Stimulated activated CD4-positive, alpha-beta T cell treated with anti-CD3 and anti-CD28 coated beads, Interleukin-2, amount 100 ng/mL, for 4 hours (primary cell): ENCODE results near the gene ACAT1.
"Not testable (repeated sequence)": the region's sequence is repeated elsewhere in the genome, so short reads cannot be mapped to it uniquely, and the experiment has no call there.

ENCODE experiments used
- DNase-seq: peaks from one replicate; pipeline ENCODE4 v3.0.0-alpha.2; 2020; ENCODE audit warnings: low read depth

Gene ACAT1

DNA sequence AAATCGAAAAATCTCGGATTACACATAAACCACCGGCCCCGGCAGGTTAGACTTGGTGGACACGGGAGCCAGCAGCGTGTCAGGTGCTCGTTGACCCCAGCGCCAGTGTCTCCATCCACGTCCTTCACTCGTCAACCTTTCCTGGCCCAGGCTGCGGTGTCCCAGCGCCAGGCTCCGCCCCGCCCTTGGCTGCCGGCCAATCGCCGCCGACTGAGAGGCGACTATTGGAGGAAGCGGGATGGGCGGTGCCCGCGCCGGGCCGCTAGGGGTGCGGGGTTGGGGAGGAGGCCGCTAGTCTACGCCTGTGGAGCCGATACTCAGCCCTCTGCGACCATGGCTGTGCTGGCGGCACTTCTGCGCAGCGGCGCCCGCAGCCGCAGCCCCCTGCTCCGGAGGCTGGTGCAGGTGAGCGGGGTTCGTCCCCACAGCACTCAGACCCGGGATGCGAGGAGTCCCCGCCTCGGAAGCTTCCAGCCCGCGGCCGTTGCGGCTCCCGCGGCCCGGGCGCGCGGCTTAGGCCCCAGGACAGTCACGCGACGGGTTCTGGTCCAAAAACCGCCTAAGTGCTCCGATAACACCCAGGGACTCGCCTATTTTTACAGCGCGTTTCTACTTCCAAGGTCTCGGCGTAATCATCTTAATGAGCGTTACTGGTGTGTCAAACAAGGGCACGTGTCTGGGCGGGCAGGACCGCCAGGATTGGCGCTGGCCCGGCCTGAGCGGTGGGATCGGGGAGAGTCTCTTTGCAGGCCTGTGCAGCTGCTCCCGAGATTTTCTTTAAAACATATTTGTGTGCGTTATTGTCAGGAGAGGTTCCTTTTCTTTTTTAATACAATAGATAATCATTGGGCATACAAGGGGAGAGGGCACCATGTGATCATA lies at the start of gene ACAT1:
TSS of gene ACAT1 (plus strand) at position 294 of the 882 bp plus-strand sequence. CDS start at position 334, 40 bp downstream.
- DNase-seq: peak; percentile 92

DNA sequence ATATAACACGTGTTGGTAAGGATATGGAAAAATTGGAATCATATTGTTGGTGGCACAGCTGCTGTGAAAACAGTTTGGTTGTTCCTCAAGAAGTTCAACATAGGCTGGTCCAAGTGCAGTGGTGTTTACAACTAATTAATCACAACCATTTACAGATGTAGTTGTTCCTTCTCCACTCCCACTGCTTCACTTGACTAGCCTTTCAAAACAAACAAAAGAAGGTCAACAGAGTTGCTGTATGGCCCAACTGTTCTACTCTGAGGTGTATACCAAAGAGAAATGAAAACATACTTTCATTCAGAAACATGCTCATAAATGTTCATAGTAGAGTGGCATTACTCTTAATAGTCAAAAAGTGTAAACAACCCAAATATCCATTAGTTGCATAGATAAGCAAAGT lies 36.6 kb upstream of the ACAT1 start:
- no peak for DNase-seq

- no peak for DNase-seq
Measured at GRCh38 chr11:108085672-108086071, 35.7 kb upstream of the ACAT1 start.

- DNase-seq: no peak
Measured at GRCh38 chr11:108092134-108092533, 29.2 kb upstream of the ACAT1 start.

DNA sequence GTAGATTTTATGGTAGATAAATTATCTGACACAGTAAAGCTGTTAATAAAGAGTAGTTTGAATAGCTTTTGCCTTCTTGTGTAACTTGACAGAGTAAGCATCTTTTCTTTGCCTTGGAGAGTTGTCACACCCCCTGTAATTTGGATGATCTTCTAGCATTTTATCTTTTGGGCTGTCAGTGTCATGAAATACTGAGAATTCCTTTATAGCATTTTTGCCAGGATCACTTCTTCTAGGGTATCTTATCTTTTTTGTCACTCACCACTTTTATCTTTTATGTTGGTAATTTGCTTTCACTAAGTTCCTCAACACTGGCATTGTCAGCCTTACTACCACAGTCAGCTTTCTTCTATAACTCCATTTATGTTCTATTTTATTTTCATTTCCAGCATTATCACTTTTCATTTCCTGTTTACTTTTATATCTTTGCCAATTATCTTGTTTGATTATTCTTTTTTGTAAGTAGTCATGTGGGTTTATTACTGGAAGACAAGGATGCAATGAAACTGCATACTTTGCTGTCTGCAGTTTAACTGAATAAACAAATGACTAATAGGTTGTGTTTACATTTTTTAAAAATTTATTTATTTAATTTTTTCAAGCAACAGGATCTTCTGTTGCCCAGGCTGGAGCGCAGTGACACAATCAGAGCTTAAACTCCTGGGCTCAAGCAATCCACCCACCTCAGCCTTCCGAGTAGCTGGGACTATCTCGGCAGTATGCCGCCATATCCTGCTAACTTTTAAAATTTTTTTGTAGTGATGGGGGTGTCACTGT lies 28.1 kb upstream of the ACAT1 start:
- no peak for DNase-seq

GRCh38 chr11:108097179-108097578 lies 24.2 kb upstream of the ACAT1 start:
- DNase-seq: no peak

DNA sequence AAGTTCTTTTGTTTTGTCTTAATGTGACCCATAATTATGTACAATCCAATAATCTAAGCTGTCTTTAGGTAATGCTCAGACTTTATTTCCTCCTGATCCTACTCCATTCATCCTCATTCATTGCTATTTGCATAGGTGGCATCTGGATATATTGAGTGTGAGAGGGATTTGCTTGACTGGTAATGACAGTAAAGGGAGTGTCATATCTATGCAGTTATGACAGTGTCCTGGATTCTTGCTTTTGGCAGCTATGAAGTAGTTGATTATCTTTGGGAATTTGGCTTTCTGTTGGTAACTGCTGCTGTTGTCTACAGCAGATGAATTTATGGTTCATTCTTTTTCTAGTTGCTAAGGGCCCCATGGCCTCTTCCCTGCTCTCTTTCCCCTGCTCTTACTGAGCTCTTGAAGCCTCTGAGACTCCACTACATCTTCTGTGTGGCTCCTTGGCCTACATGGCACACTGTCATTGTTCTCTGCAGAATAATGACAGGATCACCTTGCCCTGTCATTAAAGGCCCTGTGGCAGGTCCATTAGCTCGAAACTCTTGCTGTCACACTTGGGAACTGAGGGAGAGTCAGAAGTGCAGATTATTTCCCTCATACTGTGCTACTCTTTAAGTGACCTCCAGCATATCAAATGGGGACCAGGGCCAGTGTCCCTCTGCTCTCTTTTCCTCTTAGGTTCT lies 20.1 kb upstream of the ACAT1 start:
- DNase-seq: no peak

DNA sequence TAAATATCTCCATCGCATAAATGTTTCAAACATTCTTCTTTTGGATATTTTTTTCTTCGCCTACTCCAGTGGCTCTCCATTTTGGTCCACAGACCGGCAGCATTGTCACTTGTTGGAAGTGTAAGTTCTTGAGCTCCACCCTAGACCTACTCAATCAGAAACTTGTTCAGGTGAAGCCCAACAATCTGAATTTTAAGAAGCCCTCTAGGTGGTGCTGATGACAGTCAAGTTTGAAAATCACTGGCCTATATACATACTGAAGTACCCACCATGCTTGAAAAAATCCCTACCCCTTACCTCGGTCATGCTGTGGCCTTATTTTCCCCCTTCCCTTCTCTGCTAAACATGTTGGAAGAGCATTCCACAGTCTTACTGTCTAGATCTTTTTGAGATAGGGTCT lies 10.2 kb upstream of the ACAT1 start:
- DNase-seq: no peak

- no peak for DNase-seq
Measured at GRCh38 chr11:108112057-108112456, 9.3 kb upstream of the ACAT1 start.

- DNase-seq: no peak
Measured at GRCh38 chr11:108115500-108116140, 5.7 kb upstream of the ACAT1 start.

DNA sequence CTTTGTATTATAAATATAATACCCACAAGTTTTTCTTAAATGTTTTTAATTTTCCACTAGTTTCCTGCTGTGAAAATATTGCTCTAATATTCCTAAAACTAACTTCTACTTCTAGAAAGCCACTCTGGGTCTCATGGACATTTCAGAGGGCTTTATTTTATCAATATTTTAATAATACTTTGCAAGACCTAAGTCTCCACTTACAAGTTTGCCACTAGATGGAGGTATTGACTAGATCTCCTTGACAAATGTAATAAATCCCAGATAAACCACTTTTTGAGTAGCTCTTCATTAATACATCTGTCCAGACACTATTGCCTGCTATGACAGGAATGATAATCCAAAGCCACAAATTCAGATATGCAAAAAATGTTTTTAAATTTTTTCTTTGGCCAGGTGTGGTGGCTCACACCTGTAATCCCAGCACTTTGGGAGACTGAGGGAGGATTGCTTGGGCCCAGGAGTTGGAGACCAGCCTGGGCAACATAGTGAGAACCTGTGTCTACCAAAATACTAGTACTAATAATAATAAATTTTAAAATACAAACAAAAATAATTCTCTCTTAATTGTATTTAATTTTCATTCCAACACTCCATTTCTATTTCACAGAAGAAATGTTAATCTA lies 3.5 kb upstream of the ACAT1 start:
- no peak for DNase-seq

DNA sequence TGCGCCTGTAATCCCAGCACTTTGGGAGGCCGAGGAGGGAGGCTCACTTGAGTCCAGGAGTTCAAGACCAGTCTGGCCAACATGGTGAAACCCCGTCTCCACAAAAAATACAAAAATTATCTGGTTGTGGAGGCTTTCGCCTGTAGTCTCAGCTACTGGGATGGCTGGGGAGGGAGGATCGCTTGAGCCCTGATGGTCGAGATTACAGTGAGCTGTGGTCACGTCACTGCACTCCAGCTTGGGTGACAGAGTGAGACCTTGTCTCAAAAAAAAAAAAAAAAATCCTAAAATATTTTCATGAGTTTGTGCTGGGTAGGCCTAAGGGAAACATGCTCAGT lies 462 bp upstream of the ACAT1 start:
- DNase-seq: not testable (repeated sequence)

DNA sequence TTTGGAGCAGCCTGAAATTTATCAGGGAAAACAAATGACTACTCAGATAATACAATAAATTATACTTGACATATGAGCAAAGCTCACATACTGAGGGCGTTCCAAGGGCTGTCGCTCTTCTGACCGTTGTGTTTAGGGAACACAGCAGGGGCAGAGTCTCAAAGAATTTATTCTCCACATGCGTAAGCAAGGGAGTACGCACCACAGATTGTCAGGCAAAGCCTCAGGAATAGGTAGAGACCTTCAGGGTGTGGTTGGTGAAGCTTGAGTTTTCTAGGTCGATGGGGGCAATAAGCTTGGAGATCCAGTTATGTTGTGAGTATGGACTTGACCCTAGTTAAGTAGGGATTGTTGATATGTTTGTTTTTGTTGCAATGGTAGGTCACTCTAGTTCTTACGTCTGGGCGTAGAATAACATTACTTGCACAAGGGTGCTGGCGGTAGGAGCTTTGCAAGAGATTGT lies 830 bp downstream of the ACAT1 start:
- no peak for DNase-seq

GRCh38 chr11:108125096-108125495 lies 3.7 kb downstream of the ACAT1 start:
- no peak for DNase-seq

GRCh38 chr11:108128772-108129171 lies 7.4 kb downstream of the ACAT1 start:
- DNase-seq: no peak

DNA sequence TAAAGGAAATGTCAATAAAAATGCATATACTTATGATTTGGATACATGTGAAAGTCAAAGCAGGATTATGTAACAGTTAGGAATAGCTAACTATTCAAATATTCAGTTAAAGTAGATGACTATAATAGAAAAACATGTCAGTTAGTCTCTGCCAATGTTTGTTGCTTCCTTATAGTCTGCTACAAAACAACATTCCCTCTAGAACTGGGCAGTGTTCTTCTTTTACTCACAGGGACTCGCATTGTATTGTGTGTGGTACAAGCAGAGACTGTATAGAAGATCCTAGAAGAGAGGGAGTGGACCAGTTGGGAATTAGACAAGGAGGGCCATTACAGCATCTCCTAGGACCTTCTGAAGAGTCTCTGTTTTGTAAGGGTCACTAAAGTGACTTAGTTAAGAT lies 10.6 kb downstream of the ACAT1 start:
- DNase-seq: no peak

DNA sequence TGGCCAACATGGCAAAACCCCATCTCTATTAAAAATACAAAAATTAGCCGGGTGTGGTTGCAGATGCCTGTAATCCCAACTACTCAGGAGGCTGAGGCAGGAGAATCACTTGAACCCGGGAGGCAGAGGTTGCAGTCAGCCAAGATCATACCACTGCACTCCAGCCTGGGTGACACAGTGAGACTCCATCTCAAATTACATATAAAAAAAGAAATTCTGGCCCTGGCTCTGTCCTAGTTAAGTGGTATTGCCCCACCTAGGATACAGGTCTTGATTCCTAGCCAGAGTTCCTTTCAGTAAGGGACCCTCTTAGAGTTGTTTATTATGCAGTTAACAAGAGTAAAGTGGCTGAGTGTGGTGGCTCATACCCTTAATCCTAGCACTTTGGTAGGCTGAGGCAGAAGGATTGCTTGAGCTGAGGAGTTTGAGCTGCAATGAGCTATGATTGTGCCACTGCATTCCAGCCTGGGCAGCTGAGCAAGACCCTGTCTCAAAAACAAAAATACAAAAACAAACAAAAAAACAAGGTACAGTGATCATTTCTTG lies 11.7 kb downstream of the ACAT1 start:
- DNase-seq: not testable (repeated sequence)

- peak; percentile 9 for DNase-seq
Measured at GRCh38 chr11:108135845-108136544, 14.6 kb downstream of the ACAT1 start.

GRCh38 chr11:108137212-108137611 lies 15.8 kb downstream of the ACAT1 start:
- no peak for DNase-seq

GRCh38 chr11:108142304-108142703 lies 20.9 kb downstream of the ACAT1 start:
- no peak for DNase-seq

DNA sequence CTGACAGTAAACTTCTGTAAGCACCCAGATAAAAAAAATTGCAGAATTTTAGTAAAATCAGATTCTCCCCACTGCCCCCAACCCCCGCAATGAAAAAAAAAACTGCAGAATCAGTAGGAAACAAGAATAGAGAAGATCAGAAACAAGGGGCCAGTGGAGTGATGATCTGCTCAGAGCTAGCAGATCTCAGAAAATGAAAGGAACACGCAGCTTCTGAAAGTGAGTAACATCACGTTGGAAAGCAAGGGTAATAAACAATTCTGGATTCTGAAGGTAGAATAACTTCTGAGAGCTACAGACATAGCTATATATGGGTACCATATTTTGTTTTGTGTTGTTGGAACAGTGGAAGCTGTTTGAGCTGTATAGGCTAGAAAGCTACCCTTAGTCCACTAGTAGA lies 23.2 kb downstream of the ACAT1 start:
- DNase-seq: no peak
